ENCODE measurements around the gene TMEM165.

Gene TMEM165

GRCh38 chr4:55369968-55370367 is 25.8 kb upstream of the TMEM165 start:
- no peak for DNase-seq

- no peak for DNase-seq
These were observed 23.5 kb upstream of the TMEM165 start for GRCh38 chr4:55372259-55372658.

- no peak for DNase-seq
These were observed 22.3 kb upstream of the TMEM165 start for GRCh38 chr4:55373461-55373860.

GRCh38 chr4:55376698-55377097 is 19.1 kb upstream of the TMEM165 start:
- DNase-seq: no peak

- DNase-seq: no peak
These were observed 16.9 kb upstream of the TMEM165 start for GRCh38 chr4:55378617-55379467.

GRCh38 chr4:55380576-55380975 is 15.2 kb upstream of the TMEM165 start:
- no peak for DNase-seq

- DNase-seq: no peak
These were observed 14.3 kb upstream of the TMEM165 start for GRCh38 chr4:55381502-55381901.

- DNase-seq: no peak
These were observed 13.2 kb upstream of the TMEM165 start for GRCh38 chr4:55382488-55383003.

GRCh38 chr4:55385201-55385649 is 10.5 kb upstream of the TMEM165 start:
- no peak for DNase-seq

- peak; percentile 1 for DNase-seq
These were observed 9.7 kb upstream of the TMEM165 start for GRCh38 chr4:55386073-55386472.

- DNase-seq: no peak
These were observed 8.9 kb upstream of the TMEM165 start for GRCh38 chr4:55386840-55387239.

GRCh38 chr4:55393461-55394320 is 2.1 kb upstream of the TMEM165 start:
- DNase-seq: no peak

GRCh38 chr4:55395218-55395528 is 584 bp upstream of the TMEM165 start:
- DNase-seq: no peak

GRCh38 chr4:55396308-55397125 is 760 bp downstream of the TMEM165 start:
- DNase-seq: no peak

- no peak for DNase-seq
These were observed 1.3 kb downstream of the TMEM165 start for GRCh38 chr4:55397126-55397436.

GRCh38 chr4:55397520-55398321 is 2.0 kb downstream of the TMEM165 start:
- peak; percentile 64 for DNase-seq

GRCh38 chr4:55398461-55398860 is 2.7 kb downstream of the TMEM165 start:
- no peak for DNase-seq

GRCh38 chr4:55398966-55399365 is 3.2 kb downstream of the TMEM165 start:
- DNase-seq: no peak

- DNase-seq: no peak
These were observed 3.8 kb downstream of the TMEM165 start for GRCh38 chr4:55399581-55399980.

GRCh38 chr4:55405073-55405472 is 9.3 kb downstream of the TMEM165 start:
- DNase-seq: no peak

GRCh38 chr4:55406545-55406944 is 10.8 kb downstream of the TMEM165 start:
- DNase-seq: no peak

- no peak for DNase-seq
These were observed 11.4 kb downstream of the TMEM165 start for GRCh38 chr4:55407119-55407518.

Measured in MV-4-11 (cell line).